VCaP (cell line): ENCODE measurements around the gene BTLA.

ENCODE experiments used
- H3K27ac ChIP-seq: fragments of 450-650 bp; 2 replicates; pipeline ENCODE4 v1.5.1; 2017
- CTCF ChIP-seq: fragments of 450-650 bp; conservative IDR thresholded peaks from 2 replicates; pipeline ENCODE4 v1.5.1; 2017; ENCODE audit warnings: mild to moderate bottlenecking, moderate library complexity

BTLA gene

GRCh38 chr3:112514527-112515128 is 15.4 kb upstream of the BTLA start:
- TF ChIP-seq CTCF, result no peak
- H3K27ac ChIP-seq, result no peak overlapping the region

GRCh38 chr3:112512320-112512719 is 13.0 kb upstream of the BTLA start:
- no peak overlapping the region for H3K27ac ChIP-seq
- TF ChIP-seq CTCF, result no peak

- H3K27ac ChIP-seq, result no peak overlapping the region
- no peak for TF ChIP-seq CTCF
Observed at GRCh38 chr3:112508860-112509259, 9.6 kb upstream of the BTLA start.

GRCh38 chr3:112508261-112508660 is 9.0 kb upstream of the BTLA start:
- no peak overlapping the region for H3K27ac ChIP-seq
- TF ChIP-seq CTCF, result no peak

GRCh38 chr3:112505907-112506306 is 6.6 kb upstream of the BTLA start:
- H3K27ac ChIP-seq, result no peak overlapping the region
- TF ChIP-seq CTCF, result no peak

- no peak overlapping the region for H3K27ac ChIP-seq
- no peak for TF ChIP-seq CTCF
Observed at GRCh38 chr3:112504123-112504522, 4.9 kb upstream of the BTLA start.

GRCh38 chr3:112503304-112503972 is 4.2 kb upstream of the BTLA start:
- TF ChIP-seq CTCF, result no peak
- H3K27ac ChIP-seq, result no peak overlapping the region
